Measurements from ENCODE around the gene PIP5K1B.

- TF ChIP-seq EZH2 (optimal IDR thresholded peaks at IDR 0.05; ENCODE audit: low read depth, low read length) (no peak), CTCF (IDR thresholded peaks at IDR 0.05; ENCODE audit: low read length) (no peak)
Measured at GRCh38 chr9:68897577-68898145, 192.6 kb downstream of the PIP5K1B start.

Measured in MM.1S (cell line).